Measurements from ENCODE around the gene GPRC5A. TPM values are rescaled to one million over a fixed set of nuclear protein-coding genes. Genes with fewer than 3 reads are reported as not detected.
"Not testable (repeated sequence)": the region's sequence is repeated elsewhere in the genome, so short reads cannot be mapped to it uniquely, and the experiment has no call there.

Gene GPRC5A
- total and polyA plus RNA-seq, 2 of the 13 experiments (the other 11 are each of a cell fraction or from before 2014, with no cell fraction given) = 0.27 to 3.0 TPM

DNA sequence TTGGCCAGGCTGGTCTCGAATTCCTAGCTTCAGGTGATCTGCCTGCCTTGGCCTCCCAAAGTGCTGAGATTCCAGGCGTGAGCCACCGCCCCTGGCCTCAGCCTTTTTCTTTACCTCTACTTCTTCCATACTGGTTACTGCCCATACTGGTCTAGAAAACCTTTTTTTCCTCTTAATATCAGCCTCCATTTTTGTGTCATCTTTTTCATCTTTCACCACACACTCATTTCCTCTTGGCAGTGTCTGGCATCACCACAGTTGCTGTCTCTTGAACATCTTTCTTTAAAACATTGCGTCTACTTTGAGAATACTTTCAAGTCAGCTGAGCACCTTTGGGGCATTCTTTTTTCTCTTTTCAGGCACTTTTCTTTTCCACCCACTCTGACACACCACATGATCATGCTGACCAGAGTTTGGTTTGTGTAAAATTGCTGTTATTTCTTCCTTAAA lies 45.5 kb upstream of the GPRC5A start (continued):
- TF ChIP-seq, protein P1, sequence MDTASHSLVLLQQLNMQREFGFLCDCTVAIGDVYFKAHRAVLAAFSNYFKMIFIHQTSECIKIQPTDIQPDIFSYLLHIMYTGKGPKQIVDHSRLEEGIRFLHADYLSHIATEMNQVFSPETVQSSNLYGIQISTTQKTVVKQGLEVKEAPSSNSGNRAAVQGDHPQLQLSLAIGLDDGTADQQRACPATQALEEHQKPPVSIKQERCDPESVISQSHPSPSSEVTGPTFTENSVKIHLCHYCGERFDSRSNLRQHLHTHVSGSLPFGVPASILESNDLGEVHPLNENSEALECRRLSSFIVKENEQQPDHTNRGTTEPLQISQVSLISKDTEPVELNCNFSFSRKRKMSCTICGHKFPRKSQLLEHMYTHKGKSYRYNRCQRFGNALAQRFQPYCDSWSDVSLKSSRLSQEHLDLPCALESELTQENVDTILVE (CRISPR knock-in tag; IDR thresholded peaks at IDR 0.05) = no peak
- TF ChIP-seq ZNF326 (CRISPR knock-in tag; IDR thresholded peaks at IDR 0.05; ENCODE audit: borderline replicate concordance) (no peak), ZNF577 (CRISPR knock-in tag; IDR thresholded peaks at IDR 0.05; ENCODE audit: borderline replicate concordance, low read depth) (no peak), U2AF1 (optimal IDR thresholded peaks at IDR 0.05; ENCODE audit: low read depth, low read length) (no peak), U2AF2 (IDR thresholded peaks at IDR 0.05; ENCODE audit: low read depth, low read length) (no peak), DNMT1 (CRISPR knock-in tag; IDR thresholded peaks at IDR 0.05) (no peak), HNRNPLL (IDR thresholded peaks at IDR 0.05; ENCODE audit: low read depth, low read length, poor library complexity, severe bottlenecking) (no peak)

DNA sequence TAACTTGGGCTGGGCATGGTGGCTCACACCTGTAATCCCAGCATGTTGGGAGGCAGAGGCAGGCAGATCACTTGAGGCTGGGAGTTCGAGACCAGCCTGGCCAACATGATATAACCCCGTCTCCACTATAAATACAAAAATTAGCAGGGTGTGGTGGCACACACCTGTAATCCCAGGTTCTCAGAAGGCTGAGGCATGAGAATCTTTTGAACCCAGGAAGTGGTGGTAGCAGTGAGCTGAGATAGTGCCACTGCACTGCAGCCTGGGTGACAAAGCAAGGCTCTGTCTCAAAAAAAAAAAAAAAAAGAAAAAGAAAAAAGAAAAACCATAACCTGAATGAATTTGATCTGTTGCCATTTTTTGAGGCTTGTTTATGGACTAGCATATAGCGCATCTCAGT lies 44.6 kb upstream of the GPRC5A start:
- CTCF ChIA-PET (ENCODE audit: low intra/inter-chr PET ratio, low total read pairs); POLR2A ChIA-PET; H4K20me1 ChIP-seq (ENCODE audit: insufficient read depth, low read length); H2AFZ ChIP-seq (ENCODE audit: low read length); in situ Hi-C loops (cut with HindIII; ENCODE audit: extremely low pct_ligation_motif_present, low pct_unique_long_range_greater_than_20kb); FAIRE-seq; H3K27me3 ChIP-seq (ENCODE audit: control insufficient read depth in 1 of 2, insufficient read depth in 2 of 2, low read length in 2 of 2); DNase-seq (ENCODE audit: low spot score); BruUV-seq (replicated peaks); H3K27ac ChIP-seq (ENCODE audit: extremely low read length, insufficient read depth, low read length); intact Hi-C loops (cut with micrococcal nuclease; ENCODE audit: unreplicated experiment); ATAC-seq; H3K9ac ChIP-seq (ENCODE audit: insufficient read depth, low read depth, low read length); H3K79me2 ChIP-seq (ENCODE audit: insufficient read depth, low read length); H3K4me2 ChIP-seq (ENCODE audit: low read depth, low read length); H3K4me1 ChIP-seq (ENCODE audit: insufficient read depth, low read length); H3K36me3 ChIP-seq (replicated peaks in 1 of 2; ENCODE audit: control insufficient read depth in 1 of 2, insufficient read depth in 2 of 2, low read length in 2 of 2); H3K4me3 ChIP-seq (replicated peaks in 1 of 3; ENCODE audit: insufficient read depth in 1 of 3, low read depth in 2 of 3, low read length in 3 of 3); H3K9me3 ChIP-seq (ENCODE audit: low read length): not testable (repeated sequence)
- 88% methylated on average over 3 of the region's 3 CpGs for WGBS (ENCODE audit: low lambda C conversion rate)
